ENCODE data around the gene CENPC.
A peak's percentile ranks its signal among the peaks of the same experiment; 100 is the strongest.
"Not testable (repeated sequence)": the region's sequence is repeated elsewhere in the genome, so short reads cannot be mapped to it uniquely, and the experiment has no call there.

Gene CENPC

GRCh38 chr4:67549123-67549522 is 3.8 kb upstream of the CENPC start:
- peak; percentile 37 for DNase-seq

GRCh38 chr4:67546971-67547370 is 1.7 kb upstream of the CENPC start:
- DNase-seq = no peak

- DNase-seq = no peak
These were observed 677 bp upstream of the CENPC start for GRCh38 chr4:67546004-67546356.

DNA sequence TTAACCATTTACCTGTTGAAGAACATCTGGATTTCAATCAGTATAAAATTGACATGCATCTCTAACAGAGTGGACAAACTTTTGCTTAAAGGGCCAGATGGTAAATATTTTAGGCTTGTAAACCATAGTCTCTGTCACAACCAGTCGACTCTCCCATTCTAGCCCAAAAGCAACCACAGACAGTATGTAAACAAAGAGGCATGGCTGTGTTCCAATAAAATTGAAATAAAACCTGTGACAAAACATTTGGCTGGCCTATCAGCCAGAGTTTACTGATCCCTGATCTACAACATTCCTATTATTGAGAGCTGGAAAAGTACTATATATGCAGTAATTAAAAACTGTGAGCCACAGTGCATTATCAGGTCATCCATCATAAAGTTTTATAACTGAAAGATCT is 3.2 kb downstream of the CENPC start:
- DNase-seq = no peak

- no peak for DNase-seq
These were observed 5.5 kb downstream of the CENPC start for GRCh38 chr4:67539830-67540229.

- no peak for DNase-seq
These were observed 9.9 kb downstream of the CENPC start for GRCh38 chr4:67535280-67535840.

DNA sequence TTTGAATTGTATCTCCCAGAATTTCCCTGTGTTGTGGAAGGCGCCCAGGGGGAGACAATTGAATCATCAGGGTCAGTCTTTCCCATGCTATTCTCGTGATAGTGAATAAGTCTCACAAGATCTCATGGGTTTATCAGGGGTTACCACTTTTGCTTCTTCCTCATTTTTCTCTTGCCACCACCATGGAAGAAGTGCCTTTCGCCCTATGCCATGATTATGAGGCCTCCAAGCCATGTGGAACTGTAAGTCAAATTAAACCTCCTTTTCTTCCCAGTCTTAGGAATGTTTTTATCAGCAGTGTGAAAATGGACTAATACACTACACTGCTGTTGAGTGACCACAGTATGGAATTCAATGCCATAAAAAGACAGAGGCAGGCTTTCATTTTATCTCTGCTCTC is 12.2 kb downstream of the CENPC start:
- DNase-seq = peak; percentile 4

DNA sequence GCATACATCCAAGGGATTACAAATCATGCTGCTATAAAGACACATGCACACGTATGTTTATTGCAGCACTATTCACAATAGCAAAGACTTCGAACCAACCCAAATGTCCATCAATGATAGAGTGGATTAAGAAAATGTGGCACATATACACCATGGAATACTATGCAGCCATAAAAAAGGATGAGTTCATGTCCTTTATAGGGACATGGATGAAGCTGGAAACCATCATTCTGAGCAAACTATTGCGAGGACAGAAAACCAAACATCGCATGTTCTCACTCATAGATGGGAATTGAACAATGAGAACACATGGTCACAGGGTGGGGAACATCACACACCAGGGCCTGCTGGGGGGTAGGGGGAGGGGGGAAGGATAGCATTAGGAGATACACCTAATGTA is 12.9 kb downstream of the CENPC start:
- not testable (repeated sequence) for DNase-seq

GRCh38 chr4:67531379-67531962 is 13.8 kb downstream of the CENPC start:
- no peak for DNase-seq

- DNase-seq = not testable (repeated sequence)
These were observed 21.2 kb downstream of the CENPC start for GRCh38 chr4:67524140-67524539.

GRCh38 chr4:67522851-67523671 is 22.2 kb downstream of the CENPC start:
- no peak for DNase-seq

- no peak for DNase-seq
These were observed 23.1 kb downstream of the CENPC start for GRCh38 chr4:67522230-67522629.

DNA sequence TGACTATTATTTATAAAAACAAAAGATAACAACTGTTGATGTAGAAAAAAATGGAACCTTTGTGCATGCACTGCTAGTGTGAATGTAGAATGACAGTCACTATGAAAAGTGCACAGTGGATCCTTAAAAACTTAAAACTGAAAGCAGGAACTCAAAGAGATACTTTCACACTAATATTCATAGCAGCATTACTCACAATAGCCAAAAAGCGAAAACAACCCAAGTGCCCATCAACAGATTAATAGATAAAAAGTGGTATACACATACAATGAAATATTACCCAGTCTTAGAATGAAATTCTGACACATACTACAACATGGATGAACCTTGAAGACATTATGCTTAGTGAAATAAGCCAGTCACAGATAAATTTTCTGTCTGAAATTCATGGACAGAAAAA is 23.8 kb downstream of the CENPC start:
- DNase-seq = no peak

- DNase-seq = no peak
These were observed 25.2 kb downstream of the CENPC start for GRCh38 chr4:67520141-67520540.

DNA sequence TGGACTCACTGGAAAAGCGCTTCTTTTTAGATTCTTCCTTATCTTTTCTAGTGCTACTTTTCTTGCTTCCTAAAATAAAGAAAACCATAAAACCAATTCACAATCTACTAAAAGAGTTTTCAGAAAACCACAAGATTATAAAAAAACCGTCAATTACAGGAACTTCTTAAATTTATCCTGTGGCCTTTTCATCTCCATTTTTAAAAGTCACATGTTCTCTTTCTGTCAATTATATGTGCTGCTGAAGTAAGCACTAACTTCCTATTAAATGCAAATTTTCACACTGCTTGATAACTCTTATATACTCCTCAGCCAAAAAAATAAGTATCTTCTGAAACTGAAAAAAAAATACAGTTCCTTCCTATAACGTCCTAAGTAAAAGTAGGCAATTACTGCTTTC is 32.8 kb downstream of the CENPC start:
- DNase-seq = peak; percentile 68

DNA sequence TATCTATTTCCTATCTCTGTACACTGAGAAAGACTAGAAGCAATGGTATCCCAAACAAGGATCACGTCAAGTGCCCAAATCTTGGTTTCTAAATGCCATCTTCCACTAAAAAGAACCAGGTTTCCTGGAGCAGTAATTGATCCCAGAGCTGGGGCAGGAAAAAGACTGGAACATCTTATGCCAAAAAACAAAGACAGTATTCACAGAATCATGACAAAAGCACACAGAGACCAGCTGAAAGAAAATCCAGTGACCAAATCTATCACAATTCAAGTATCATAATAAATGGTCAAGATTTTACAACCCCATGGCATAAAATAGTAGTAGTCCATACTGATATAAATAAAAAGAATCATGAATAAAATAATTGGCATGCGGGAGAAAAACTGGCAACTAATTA is 44.9 kb downstream of the CENPC start:
- DNase-seq = no peak

DNA sequence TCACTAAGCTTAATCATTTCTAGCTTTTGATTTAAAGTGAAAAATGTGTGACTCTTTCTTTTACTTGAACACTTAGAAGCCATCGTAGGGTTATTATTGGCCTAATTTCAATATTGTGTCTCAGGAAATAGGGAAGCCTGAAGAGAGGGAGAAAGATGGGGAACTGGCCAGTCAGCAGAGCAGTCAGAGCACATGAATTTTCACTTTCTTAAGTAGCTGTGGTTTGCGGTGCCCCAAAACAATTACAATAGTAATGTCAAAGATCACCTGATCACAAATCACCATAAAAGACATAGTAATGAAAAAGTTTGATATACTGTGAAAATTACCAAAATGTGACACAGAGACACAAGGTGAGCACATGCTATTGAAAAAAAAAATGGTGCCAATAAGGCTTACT is 45.5 kb downstream of the CENPC start:
- DNase-seq = peak; percentile 32

DNA sequence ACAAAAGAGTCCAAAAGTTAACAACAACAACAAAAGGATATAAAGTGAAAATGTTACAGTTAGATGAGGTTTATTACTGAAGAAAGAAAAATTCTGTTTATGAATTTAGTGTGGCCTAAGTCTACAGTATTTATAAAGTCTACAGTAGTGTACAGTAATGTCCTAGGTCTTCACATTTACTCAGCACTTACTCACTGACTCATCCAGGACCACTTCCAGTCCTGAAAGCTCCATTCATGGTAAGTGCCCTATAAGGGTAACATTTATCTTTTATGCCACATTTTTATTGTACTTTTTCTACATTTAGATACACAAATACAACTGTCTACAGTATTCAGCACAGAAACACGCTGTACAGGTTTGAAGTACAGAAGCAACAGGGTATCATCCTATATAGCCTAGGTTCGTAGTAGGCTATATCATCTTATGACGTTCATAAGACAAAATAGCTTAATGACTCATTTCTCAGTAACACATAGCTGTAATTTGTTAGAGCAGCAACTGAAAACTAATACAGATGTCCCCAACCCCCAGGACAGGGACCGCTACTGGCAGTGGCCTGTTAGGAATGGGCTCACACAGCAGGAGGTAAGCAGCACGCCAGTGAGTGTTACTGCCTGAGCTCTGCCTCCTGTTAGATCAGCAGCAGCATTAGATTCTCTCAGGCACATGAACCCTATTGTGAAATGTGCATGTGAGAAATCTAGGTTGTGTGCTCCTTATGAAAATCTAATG is 61.3 kb downstream of the CENPC start:
- DNase-seq = no peak

GRCh38 chr4:67480810-67481209 is 64.5 kb downstream of the CENPC start:
- DNase-seq = no peak

- peak; percentile 22 for DNase-seq
These were observed 70.1 kb downstream of the CENPC start for GRCh38 chr4:67475155-67475554.

- DNase-seq = no peak
These were observed 74.4 kb downstream of the CENPC start for GRCh38 chr4:67470871-67471270.

DNA sequence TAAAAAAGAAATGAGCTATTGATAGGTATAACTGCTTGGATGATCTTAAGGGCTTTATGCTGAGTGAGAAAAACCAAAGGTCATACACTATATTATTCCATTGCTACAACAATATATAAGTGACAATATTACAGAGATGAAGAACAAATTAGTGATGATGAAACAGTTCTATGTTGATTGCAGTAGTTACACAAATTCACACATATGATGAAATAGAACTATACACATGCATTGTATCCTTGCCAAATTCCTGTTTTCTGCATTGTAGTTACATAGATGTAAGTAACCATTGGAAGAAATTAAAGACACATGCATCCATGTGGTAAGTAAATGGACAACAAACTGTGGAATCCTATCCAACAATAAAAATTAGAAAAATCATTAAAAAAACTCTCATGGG is 76.5 kb downstream of the CENPC start:
- peak; percentile 22 for DNase-seq

DNA sequence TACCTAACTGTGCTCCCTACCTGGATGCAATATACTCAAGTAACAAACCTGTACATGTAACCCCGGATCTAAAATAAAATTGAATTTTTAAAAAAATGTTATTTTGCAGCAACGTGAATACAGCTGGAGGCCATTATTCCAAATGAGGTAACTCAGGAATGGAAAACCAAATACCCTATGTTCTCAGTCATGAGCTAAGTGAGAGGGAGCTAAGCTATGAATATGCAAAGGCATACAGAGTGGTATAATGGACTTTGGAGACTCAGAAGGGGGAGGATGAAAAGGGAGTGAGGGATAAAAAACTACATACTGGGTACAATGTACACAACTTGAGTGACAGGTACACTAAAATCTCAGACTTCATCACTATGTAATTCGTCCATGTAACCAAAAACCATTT is 78.6 kb downstream of the CENPC start:
- no peak for DNase-seq

DNA sequence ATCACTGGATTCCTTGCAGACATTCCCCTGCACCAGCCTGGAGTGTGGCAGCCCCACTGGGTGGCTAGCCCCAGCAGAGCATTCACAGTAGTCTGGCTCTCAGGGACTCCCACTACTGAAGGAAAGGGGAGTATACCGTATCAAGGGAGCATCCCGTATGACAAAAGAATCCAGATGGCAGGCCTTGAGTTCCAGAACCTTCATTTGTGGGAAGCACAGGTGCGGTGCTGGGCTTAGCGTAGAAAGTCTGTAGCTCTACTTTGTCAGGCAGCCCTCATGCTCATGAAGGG is 79.6 kb downstream of the CENPC start:
- no peak for DNase-seq
